ENCODE results near the gene PTTG1.

GRCh38 chr5:160468363-160468975 lies 46.8 kb downstream of the PTTG1 start:
- TF ChIP-seq, protein P1, sequence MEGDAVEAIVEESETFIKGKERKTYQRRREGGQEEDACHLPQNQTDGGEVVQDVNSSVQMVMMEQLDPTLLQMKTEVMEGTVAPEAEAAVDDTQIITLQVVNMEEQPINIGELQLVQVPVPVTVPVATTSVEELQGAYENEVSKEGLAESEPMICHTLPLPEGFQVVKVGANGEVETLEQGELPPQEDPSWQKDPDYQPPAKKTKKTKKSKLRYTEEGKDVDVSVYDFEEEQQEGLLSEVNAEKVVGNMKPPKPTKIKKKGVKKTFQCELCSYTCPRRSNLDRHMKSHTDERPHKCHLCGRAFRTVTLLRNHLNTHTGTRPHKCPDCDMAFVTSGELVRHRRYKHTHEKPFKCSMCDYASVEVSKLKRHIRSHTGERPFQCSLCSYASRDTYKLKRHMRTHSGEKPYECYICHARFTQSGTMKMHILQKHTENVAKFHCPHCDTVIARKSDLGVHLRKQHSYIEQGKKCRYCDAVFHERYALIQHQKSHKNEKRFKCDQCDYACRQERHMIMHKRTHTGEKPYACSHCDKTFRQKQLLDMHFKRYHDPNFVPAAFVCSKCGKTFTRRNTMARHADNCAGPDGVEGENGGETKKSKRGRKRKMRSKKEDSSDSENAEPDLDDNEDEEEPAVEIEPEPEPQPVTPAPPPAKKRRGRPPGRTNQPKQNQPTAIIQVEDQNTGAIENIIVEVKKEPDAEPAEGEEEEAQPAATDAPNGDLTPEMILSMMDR (IDR thresholded peaks at IDR 0.05): no peak
- TF ChIP-seq POLR2A (IDR thresholded peaks at IDR 0.05) (no peak), POLR2AphosphoS5 (IDR thresholded peaks at IDR 0.05) (no peak)

Measured in breast epithelium (tissue), 3 donors.